ENCODE measurements around the gene MMP27.

- TF ChIP-seq, protein P1, sequence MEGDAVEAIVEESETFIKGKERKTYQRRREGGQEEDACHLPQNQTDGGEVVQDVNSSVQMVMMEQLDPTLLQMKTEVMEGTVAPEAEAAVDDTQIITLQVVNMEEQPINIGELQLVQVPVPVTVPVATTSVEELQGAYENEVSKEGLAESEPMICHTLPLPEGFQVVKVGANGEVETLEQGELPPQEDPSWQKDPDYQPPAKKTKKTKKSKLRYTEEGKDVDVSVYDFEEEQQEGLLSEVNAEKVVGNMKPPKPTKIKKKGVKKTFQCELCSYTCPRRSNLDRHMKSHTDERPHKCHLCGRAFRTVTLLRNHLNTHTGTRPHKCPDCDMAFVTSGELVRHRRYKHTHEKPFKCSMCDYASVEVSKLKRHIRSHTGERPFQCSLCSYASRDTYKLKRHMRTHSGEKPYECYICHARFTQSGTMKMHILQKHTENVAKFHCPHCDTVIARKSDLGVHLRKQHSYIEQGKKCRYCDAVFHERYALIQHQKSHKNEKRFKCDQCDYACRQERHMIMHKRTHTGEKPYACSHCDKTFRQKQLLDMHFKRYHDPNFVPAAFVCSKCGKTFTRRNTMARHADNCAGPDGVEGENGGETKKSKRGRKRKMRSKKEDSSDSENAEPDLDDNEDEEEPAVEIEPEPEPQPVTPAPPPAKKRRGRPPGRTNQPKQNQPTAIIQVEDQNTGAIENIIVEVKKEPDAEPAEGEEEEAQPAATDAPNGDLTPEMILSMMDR (IDR thresholded peaks at IDR 0.05): peak; percentile 92
- TF ChIP-seq TCF7L2 (IDR thresholded peaks at IDR 0.05; ENCODE audit: low read depth, low read length) (no peak), POLR2AphosphoS5 (IDR thresholded peaks at IDR 0.05; ENCODE audit: low read depth, low read length) (no peak), SIN3A (IDR thresholded peaks at IDR 0.05; ENCODE audit: borderline replicate concordance, insufficient read depth, low read depth, low read length) (no peak)
- TF ChIP-seq, protein P2, sequence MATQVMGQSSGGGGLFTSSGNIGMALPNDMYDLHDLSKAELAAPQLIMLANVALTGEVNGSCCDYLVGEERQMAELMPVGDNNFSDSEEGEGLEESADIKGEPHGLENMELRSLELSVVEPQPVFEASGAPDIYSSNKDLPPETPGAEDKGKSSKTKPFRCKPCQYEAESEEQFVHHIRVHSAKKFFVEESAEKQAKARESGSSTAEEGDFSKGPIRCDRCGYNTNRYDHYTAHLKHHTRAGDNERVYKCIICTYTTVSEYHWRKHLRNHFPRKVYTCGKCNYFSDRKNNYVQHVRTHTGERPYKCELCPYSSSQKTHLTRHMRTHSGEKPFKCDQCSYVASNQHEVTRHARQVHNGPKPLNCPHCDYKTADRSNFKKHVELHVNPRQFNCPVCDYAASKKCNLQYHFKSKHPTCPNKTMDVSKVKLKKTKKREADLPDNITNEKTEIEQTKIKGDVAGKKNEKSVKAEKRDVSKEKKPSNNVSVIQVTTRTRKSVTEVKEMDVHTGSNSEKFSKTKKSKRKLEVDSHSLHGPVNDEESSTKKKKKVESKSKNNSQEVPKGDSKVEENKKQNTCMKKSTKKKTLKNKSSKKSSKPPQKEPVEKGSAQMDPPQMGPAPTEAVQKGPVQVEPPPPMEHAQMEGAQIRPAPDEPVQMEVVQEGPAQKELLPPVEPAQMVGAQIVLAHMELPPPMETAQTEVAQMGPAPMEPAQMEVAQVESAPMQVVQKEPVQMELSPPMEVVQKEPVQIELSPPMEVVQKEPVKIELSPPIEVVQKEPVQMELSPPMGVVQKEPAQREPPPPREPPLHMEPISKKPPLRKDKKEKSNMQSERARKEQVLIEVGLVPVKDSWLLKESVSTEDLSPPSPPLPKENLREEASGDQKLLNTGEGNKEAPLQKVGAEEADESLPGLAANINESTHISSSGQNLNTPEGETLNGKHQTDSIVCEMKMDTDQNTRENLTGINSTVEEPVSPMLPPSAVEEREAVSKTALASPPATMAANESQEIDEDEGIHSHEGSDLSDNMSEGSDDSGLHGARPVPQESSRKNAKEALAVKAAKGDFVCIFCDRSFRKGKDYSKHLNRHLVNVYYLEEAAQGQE (IDR thresholded peaks at IDR 0.05; ENCODE audit: insufficient read depth in 1 of 2, low read depth in 2 of 2, low read length in 1 of 2): no peak
These were observed 39.1 kb downstream of the MMP27 start for GRCh38 chr11:102666331-102666957.
